8988T (cell line): ENCODE data around the gene ATXN2.
"Not testable (repeated sequence)": the region's sequence is repeated elsewhere in the genome, so short reads cannot be mapped to it uniquely, and the experiment has no call there.

ENCODE experiments used
- DNase-seq: peaks from one replicate; pipeline ENCODE4 v3.0.0; 2011

Gene ATXN2

DNA sequence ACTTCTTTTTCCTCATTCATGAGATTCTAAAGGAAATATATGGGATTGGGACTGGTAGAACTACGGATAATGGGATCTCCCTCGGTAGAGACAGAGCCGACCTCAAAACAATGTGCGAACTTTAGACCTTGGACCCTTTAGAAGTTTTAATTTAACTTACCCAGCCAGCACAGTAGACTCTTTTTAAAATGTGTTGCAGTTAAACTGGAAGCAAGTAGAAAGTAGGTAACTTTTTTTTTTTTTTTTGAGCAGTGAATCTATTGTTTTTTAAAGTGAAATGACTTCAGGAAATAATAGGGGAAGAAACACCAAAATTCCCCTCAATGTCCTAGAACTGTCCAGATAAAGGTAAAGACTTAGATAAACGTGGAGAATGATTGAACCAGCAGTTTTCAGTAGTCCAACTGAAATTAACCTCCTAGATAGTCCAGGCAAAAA lies 1.1 kb upstream of the ATXN2 start:
- DNase-seq: no peak

DNA sequence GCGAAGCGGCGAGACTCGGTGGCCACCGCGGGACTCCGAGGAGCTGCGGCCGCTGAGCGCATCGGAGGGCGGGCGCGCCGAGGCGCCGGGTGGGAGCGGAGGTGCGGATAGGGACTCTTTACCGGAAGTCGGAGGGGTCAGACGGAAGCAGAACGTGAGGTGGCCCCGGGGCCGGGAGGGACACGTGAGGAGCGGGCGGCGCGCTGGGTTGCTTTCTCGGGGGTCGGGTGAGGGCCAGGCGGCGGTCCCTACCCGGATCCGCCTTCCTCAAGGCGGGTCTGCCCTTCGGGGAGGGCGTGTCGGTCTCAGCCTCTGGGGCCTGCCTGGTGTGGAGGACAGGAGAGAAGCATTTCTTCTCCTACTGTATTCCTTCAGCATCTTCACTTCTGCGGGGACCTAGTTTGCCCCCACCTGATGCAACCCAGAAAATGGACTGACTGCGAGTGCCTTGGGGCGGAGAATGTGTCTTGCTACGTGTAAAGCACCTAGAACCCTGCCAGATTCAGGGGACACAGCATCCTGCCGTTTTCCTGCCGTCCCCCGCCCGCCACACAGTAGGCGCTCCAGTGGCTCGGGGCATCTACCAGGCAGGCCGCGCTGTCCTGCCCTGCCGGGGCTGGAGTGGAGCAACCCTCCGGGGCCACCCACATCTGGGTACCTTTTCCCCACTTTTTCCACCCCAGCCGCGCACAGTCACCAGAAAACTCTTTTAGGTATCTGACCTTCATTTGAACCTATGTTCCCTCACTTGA lies 514 bp upstream of the ATXN2 start:
- peak; percentile 94 for DNase-seq

DNA sequence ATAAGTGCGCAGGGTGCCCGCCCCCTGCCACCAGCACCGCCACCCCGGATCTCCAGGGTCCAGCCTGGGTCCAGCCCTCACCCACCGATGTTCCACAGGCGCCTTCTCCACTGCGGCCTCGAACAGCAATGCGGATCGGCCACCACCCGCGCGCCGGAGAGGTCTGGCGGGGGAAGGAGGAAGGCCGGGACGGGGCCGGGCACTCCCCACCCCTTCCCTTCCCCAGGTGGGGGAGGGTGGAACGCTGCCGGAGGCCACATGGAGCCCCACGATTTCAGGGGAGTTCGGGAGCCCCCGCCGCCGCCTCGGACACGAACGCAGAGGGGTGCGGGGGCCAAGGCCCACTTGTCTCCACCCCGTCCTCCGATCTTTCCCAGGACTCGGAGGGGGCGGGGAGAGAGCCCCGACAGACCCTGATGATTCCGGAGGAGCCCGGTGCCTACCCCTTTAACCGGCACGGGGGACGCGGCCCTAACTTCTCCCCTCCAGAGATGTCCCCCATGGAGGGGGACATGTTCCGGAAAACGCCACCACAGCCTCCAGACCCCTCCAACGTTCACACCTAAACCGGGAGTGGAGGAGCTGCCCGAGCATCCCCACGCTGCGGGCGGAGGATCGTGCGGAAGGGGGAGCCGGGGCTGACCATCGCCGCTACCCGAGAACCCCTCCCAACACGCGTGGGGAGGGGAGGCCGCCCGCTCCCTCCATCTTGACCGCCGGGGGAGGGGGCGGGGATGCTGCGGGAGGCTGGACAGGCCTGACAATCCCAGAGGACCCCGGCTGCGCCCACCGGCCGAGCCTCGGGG lies 1.1 kb downstream of the ATXN2 start:
- peak; percentile 50 for DNase-seq

DNA sequence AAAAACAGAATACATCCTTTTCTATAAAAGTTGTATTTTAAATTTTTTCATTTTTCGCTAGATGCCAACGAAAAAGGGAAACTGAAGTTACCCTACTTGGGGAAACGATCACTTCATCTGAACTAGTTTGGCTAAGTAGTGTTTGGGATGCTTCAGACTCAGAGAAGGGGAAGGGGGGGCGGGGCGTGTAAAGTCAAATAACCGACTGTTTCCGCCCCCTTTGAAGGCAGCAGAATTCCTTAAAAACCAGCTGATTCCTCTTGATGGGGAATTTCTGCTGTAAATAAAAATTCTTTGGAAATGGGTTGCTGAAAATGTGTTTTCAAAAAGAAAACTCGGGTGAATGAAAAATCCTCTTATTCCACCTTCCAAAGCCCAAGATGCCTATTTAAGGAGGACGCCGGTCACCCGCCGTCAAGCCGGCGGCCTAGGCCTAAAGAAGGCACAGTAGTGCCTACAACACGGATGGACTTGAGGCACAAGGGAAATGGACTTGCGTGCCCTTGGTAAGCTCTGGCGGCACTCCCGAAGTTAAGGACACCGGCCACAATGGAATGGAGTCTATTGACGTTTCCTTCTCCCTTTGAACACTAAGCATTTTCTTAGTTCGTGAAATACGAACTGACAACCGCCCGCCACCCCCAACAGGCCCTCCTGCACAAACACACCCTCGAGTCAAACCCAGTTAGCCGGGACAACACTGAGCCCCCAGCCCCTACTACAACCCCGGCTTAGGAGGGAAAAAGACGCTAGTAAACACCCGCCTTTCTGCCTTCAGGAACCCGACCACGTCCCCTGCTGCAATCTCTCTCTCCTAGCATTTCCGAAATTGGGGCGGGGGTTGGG lies 1.9 kb downstream of the ATXN2 start:
- DNase-seq: peak; percentile 45

DNA sequence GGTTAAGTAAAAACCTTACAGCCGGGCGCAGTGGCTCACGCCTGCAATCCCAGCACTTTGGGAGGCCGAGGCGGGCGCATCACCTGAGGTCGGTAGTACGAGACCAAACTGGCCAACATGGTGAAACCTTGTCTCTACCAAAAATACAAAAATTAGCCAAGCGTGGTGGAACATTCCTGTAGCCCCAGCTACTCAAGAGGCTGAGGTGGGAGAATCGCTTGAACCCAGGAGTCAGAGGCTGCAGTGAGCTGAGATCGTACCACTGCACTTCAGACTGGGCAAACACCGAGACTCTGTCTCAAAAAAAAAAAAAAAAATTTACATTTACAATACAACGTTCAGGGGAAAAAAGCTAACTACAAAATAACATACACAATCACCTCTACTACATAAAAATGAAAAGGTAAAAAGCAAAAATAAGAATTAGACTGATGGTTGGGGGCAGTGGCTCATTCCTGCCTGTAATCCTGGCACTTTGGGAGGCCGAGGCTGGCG lies 3.7 kb downstream of the ATXN2 start:
- not testable (repeated sequence) for DNase-seq

DNA sequence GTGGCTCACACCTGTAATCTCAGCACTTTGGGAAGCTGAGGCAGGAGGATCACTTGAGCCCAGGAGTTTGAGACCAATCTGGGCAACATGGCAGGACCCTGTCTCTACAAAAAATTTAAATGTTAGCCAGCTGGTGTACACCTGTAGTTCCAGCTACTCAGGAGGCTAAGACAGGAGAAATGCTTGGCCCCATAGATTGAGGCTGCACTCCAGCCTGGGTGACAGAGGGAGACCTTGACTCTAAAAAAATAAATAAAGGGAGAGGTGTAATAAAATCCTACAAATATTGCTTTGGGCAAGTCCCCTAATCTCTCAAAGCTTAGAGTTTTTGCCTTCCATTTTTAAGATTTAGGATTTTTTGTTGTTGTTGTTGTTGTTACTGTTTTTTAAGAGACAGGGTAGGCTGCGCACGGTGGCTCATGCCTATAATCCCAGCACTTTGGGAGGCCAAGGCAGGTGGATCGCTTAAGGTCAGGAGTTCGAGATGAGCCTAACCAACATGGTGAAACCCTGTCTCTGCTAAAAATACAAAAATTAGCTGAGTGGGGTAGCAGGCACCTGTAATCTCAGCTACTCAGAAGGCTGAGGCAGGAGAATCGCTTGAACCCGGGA lies 7.6 kb downstream of the ATXN2 start:
- DNase-seq: not testable (repeated sequence)

DNA sequence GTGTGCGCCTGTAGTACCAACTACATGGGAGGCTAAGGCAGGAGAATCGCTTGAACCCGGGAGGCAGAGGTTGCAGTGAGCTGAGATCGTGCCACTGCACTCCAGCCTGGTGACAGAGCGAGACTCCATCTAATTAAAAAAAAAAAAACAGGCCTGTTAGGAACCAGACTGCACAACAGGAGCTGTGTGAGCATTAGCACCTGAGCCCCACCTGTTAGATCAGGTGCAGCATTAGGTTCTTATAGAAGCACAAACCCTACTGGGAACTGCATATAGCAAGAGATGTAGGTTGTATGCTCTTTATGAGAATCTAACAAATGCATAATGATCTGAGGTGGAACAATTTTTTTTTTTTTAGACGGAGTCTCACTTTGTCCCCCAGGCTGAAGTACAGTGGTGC lies 8.6 kb downstream of the ATXN2 start:
- DNase-seq: no peak

DNA sequence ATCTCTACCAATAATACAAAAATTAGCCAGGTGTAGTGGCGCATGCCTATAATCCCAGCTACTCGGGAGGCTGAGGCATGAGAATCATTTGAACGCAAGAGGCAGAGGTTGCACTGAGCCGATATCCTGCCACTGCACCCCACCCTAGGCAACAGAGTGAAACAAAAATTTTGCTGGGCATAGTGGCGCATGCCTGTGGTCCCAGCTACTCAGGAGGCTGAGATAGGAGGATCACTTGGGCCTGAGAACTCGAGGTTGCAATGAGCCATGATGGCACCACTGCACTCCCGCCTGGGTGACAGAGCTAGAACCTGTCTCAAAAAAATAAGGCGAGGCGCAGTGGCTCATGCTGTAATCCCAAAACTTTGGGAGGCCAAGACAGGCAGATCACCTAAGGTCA lies 9.5 kb downstream of the ATXN2 start:
- DNase-seq: no peak

DNA sequence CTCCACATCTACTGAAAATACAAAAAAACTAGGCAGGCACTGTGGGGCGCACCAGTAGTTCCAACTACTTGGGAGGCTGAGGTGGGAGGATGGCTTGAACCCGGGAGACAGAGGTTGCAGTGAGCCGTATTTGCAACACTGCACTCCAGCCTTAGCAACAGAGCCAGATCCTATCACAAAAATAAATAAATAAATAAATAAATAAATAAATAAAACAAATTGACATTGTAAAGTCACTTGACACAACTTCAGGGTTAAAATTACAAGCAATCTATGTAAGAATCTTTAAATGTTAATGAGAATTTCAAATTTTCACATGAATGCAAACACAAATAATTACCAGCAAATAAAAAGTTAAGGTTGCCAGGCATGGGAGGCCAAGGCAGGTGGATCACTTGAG lies 11.1 kb downstream of the ATXN2 start:
- no peak for DNase-seq

DNA sequence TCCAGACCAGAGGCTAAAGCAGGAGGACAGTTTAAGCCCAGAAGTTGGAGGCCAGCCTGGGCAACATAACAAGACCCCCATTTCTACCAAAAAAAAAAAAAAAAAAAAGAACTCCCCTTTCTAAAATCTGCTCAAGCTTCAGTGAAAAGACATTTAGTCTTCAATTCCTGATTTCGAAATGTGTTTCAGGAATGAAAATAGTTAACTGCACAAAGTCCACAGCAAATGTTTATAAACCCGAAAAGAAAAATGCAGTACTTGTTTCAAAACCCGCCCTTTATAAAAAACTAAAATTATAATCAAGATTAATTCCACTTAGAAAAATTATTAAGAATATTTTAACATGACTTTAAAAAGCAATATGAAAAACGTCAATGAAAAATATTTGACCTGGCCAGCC lies 12.1 kb downstream of the ATXN2 start:
- no peak for DNase-seq

DNA sequence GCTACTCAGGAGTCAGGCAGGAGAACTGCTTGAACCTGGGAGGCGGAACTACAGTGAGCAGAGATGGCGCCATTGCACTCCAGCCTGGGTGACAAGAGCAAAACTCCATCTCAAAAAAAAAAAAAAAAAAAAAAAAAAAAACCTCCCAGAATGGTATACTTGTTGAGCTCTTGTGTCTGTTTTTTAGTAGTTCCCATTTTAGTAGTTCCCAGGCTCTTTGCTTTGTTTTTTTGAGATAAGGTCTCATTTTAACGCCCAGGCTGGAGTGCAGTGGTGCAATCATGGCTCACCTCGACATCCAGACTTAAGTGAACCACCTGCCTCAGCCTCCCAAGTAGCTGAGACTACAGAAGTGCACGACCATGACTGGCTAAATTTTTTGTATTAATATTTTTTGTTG lies 13.4 kb downstream of the ATXN2 start:
- no peak for DNase-seq

DNA sequence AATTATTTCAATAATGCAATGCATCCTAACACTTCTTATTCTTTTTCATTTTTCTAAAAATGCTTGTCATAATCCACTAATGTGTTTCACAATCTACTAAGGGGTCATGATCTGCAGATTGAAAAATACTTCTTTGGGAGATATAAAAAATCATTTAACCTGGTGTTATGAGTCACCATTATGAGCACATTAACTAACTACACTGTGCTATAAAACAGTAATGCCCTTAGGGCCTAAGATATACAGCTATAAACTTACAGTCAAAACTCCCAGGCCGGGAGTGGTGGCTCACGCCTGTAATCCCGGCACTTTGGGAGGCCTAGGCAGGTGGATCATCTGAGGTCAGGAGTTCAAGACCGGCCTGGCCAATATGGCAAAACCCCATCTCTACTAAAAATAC lies 14.2 kb downstream of the ATXN2 start:
- no peak for DNase-seq

DNA sequence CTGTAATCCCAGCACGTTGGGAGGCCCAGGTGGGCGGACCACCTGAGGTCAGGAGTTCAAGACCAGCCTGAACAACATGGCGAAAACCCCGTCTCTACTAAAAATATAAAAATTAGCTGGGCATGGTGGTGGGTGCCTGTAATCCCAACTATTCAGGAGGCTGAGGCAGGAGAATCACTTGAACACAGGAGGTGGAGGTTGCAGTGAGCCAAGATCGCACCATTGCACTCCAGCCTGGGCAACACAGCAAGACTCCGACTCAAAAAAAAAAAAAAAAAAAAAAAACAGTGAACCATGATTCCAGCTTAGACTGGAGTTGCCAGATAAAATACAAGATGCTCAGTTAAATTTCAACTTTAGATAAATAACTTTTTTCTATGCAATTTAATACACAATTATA lies 15.6 kb downstream of the ATXN2 start:
- not testable (repeated sequence) for DNase-seq

DNA sequence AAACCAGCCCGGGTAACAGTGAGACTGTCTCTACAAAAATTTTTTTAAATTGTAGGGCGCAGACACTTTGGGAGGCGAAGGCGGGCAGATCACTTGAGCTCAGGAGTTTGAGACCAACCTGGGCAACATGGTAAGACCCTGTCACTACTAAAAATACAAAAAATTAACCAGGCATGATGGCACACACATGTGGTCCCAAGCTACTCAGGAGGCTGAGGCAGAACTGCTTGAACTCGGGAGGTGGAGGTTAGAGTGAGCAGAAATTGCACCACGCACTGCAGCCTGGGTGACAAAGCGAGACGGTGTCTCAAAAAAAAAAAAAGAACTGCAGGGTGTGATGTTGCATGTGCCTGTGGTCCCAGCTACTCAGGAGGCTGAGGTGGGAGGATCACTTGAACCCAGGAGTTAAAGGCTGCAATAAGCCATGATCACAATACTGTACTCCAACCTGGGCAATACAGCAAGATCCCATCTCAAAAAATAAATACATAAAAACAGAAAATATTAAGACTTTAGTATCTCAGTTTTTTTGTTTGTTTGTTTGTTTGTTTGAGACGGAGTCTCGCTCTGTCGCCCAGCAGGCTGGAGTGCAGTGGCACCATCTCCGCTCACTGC lies 16.9 kb downstream of the ATXN2 start:
- DNase-seq: no peak

DNA sequence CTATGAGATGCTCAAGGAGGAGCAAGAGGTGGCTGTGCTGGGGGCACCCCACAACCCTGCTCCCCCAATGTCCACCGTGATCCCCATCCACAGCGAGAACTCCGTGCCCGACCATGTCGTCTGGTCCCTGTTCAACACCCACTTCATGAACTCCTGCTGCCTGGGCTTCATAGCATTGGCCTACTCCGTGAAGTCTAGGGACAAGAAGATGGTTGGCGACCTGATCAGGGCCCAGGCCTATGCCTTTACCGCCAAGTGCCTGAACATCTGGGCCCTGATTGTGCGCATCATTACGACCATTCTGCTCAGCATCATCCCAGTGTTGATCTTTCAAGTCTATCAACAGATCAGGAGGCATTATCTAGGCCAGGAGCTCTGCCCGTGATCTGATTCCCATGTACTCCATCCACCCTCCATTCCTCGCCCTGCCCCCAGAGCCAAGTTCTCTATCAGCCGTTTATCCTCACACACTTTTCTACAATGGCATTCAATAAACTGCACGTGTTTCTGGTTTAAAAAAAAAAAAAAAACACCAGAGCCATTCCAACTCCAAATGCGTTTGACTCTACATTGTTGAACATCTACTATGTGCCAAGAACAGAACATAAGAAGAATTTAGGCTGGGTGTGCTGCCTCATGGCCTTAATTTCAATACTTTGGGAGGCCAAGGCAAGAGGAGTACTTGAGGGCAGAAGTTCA lies 17.5 kb downstream of the ATXN2 start:
- DNase-seq: no peak

DNA sequence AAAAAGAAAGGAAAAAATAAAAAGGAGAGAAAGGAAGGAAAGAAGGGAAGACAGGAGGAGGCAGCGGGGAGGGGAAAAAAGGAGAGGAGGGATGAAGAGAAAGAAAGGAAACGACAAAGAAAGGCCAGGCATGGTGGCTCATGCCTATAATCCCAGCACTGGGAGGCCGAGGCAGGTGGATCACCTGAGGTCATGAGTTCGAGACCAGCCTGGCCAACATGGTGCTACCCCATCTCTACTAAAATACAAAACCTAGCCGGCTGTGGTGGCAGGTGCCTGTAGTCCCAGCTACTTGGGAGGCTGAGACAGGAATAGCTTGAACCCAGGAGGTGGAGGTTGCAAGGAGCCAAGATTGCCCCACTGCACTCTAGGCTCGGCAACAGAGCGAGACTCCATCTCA lies 18.4 kb downstream of the ATXN2 start:
- no peak for DNase-seq

DNA sequence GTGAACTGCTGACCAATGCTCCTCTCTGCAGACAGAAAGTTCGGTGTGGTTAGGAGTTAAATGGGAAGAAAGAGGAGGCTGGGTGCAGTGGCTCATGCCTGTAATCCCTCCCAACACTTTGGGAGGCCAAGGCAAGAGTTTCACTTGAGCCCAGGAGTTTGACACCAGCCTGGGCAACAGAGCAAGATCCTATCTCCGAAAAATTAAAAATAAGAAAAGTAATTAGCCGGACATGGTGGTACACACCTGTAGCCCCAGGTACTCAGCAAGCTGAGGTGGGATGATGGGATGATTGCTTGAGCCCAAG lies 19.0 kb downstream of the ATXN2 start:
- DNase-seq: no peak

DNA sequence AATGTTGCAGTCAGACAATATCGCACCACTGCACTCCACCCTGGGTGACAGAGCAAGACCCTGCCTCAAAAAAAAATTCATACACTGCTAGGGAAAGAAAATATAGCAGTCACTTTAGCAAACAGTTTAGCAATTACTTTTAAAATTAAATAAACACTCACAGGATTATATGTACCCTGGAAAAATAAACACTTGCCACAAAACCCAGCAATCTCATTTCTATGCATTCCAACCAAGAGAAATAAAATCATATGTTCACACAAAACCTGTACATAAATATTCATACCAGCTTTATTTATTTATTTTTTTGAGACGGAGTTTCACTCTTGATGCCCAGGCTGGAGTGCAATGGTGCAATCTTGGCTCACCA lies 20.2 kb downstream of the ATXN2 start:
- DNase-seq: no peak

DNA sequence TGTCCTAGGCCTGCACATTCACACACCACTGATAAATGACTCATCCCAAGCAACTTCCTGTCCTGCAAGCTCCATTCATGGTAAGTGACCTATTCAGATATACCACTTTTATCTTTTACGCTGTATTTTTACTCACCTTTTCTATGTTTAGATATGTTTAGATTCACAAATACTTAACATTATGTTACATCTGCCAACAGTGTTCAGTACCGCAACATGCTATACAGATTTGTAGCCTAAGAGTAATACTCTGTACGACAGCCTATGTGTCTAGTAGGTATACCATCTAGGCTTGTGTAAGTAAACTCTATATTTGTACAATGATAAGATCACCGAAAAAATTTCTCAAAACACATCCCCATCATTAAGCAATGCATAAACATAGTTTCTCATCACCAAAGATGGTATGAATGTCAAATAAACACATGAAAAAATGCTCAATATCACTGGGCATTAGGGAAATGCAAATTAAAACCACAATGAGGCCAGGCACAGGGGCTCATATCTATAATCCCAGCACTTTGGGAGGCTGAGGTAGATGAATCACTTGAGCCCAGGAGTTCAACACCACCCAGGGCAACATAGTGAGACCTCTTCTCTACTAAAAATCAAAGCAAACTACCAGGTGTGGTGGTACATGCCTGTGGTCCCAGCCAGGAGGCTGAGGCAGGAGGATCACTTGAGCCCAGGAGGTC lies 20.7 kb downstream of the ATXN2 start:
- no peak for DNase-seq

DNA sequence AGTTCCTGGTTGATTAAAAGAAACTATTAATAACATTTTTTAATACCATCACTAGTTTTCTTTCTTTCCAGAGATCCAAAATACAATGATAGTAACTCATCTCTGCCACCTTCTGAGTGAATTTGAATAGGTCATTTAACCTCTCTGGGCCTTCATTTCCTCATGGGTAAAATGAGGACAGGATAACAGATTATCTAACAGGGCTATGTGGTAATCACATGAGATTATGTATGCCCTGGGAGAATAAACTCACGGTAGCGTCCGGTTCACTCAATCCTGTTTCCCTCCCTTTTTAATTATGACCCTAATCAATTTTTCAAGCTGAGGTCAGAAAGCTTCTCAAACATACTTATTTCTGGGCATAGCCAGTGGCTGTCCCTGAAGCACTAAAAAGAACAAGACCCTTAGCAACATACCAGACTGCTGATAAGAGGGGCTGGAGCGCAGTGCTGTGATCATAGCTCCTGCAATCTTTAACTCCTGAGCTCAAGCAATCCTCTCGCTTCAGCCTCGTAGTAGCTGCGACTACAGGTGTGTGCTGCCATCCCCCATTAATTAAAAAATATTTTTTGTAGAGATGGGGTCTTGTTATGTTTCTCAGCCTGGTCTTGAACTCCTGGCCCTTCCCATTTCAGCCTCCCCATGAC lies 24.2 kb downstream of the ATXN2 start:
- no peak for DNase-seq

DNA sequence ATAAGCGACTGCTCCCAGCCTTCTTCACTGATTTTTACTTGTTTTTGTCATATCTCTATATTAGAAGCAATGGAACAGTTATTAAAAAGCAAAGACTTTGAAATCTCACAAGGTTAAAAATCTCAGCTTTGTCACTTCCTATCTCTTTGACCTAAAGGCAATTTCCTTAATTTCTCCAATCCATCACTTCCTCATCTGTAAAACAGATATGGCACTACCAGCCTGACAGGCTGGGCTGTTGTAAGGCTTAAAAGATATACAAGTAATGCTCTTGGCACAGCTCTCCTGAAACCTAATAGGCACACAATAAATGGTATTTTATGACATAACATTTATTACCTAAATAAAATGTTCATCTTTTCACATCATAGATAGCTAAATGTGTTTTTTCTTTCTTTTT lies 25.6 kb downstream of the ATXN2 start:
- DNase-seq: no peak
